Spleen (tissue), 11 donors: Measurements from ENCODE around the gene PXYLP1. TPM values are rescaled to one million over a fixed set of nuclear protein-coding genes. Genes with fewer than 3 reads are reported as not detected.

Source experiments
- DNase-seq: peaks from one replicate; pipeline ENCODE4 v3.0.0-alpha.2; 2020
- H3K27ac ChIP-seq, 8 donors: fragments of 200-600 bp; sonication (generic) in 7 of 8; 1 replicate in 4 of 8; 2 replicates in 4 of 8; pipeline versions ENCODE4 v1.5.0 to v1.8.0; 2016 to 2021; ENCODE audit warnings: inconsistent platforms in 4 of 8, mild to moderate bottlenecking in 4 of 8, moderate library complexity in 1 of 8
- H3K27me3 ChIP-seq, 7 donors: fragments of 200-600 bp; sonication (generic) in 6 of 7; replicated peaks in 1 of 7; 1 replicate in 4 of 7; 2 replicates in 3 of 7; pipeline versions ENCODE4 v1.5.0 to v1.8.0; 2016 to 2021; ENCODE audit warnings: inconsistent platforms in 3 of 7, mild to moderate bottlenecking in 1 of 7
- H3K36me3 ChIP-seq, 6 donors: fragments of 200-600 bp; sonication (generic) in 5 of 6; 1 replicate in 4 of 6; 2 replicates in 2 of 6; pipeline versions ENCODE4 v1.5.0 to v1.8.0; 2016 to 2021; ENCODE audit warnings: inconsistent platforms in 2 of 6
- H3K4me1 ChIP-seq, 6 donors: fragments of 200-600 bp; sonication (generic) in 5 of 6; 1 replicate in 3 of 6; 2 replicates in 3 of 6; pipeline versions ENCODE4 v1.5.0 to v1.8.0; 2016 to 2021; ENCODE audit warnings: inconsistent platforms in 3 of 6
- H3K4me3 ChIP-seq, 8 donors: fragments of 200-600 bp; sonication (generic) in 7 of 8; 1 replicate in 4 of 8; 2 replicates in 4 of 8; pipeline versions ENCODE4 v1.5.0 to v1.8.0; 2016 to 2021; ENCODE audit warnings: inconsistent platforms in 4 of 8, mild to moderate bottlenecking in 4 of 8, moderate library complexity in 2 of 8
- H3K9me3 ChIP-seq, 8 donors: fragments of 200-600 bp; sonication (generic) in 7 of 8; 1 replicate in 4 of 8; 2 replicates in 4 of 8; pipeline versions ENCODE4 v1.5.0 to v1.8.0; 2016 to 2021; ENCODE audit warnings: inconsistent platforms in 4 of 8
- CTCF ChIP-seq, 11 experiments: fragments of 200-600 bp in 7 of 11; fragments of 450-650 bp in 4 of 11; sonication (generic) in 4 of 11; IDR thresholded peaks in 8 of 11; conservative IDR thresholded peaks in 3 of 11; 1 replicate in 7 of 11; 2 replicates in 4 of 11; pipeline versions ENCODE4 v1.4.0 to v1.8.0; 2016 to 2021; ENCODE audit warnings: antibody characterized with exemption in 11 of 11, inconsistent platforms in 4 of 11, mild to moderate bottlenecking in 1 of 11
- POLR2A ChIP-seq, 3 donors: fragments of 450-650 bp; IDR thresholded peaks; one replicate each; pipeline ENCODE4 v1.5.1; 2017; ENCODE audit warnings: antibody characterized with exemption in 3 of 3, mild to moderate bottlenecking in 1 of 3
- POLR2AphosphoS5 ChIP-seq, 3 donors: sonication (generic); formaldehyde crosslinking; IDR thresholded peaks; one replicate each; pipeline ENCODE4 v1.5.1; 2017; ENCODE audit warnings: antibody characterized with exemption in 3 of 3
- WGBS, 5 donors: extraction: QIAGEN DNeasy Blood & Tissue Kit in 3 of 5; methylation state at CpG; one replicate each; pipeline versions ENCODE4 v1.1.5 to v1.1.7; 2013 to 2018; 5-methylcytosine and 5-hydroxymethylcytosine counted together
- intact Hi-C: fragments of 100-400 bp; cut with DNase I; formaldehyde crosslinking; loops from one replicate; pipeline ENCODE4 v1.15.0; 2023; ENCODE audit warnings: low total_unique reads
- polyA plus RNA-seq, 3 donors: library from polyadenylated mRNA; stranded (reverse); fragments of 200-250 nt; gene quantifications; one replicate each; pipeline ENCODE4 v1.2.1, GENCODE V29; 2013
- total RNA-seq, 7 donors: library from RNA; depleted of rRNA in 3 of 7; stranded (reverse); fragments of >200 nt in 3 of 7; fragmentation: NEBNext Ultra II Directional in 4 of 7; extraction: Animal tissue kit (Norgen Biotek cat#: 25700) in 4 of 7; gene quantifications; one replicate each; pipeline versions ENCODE4 v1.1.0 to v1.2.1, GENCODE V29; 2016 to 2021
- donor health status: healthy with polysubstance abuse.
- donor health status: DM: no; HTN: no; CAD: no; lungs with moderate emphysema.
- donor health status: DM: no; HTN: no; CAD: no.
- donor health status: Bipolar disorder and iron deficiency.
- donor health status: healthy.
- donor health status: DM: no; HTN: no; CAD: no.
- donor health status: DM: yes; HTN: yes; CAD: no.

The PXYLP1 gene
- total and polyA plus RNA-seq, 10 donors = 2.9 to 15.6 (median 7.4) TPM

GRCh38 chr3:141316851-141317250 is 85.2 kb downstream of the PXYLP1 start:
- Histone ChIP-seq H3K27ac (no peak overlapping the region), H3K27me3 (no peaks in the 10 kb centered on the region), H3K4me1 (peaks cover 5 to 22% (median 8%) of the 10 kb centered on the region in 6 donors), H3K36me3 (no peaks in the 10 kb centered on the region), H3K9me3 (no peaks in the 10 kb centered on the region), H3K4me3 (no peak overlapping the region)
- intact Hi-C loops = no loop called here
- no peak for TF ChIP-seq CTCF (IDR thresholded peaks at IDR 0.05 in 8 of 11, conservative IDR thresholded peaks at IDR 0.05 in 3 of 11)
- TF ChIP-seq POLR2AphosphoS5 (IDR thresholded peaks at IDR 0.05) = no peak
- TF ChIP-seq POLR2A (IDR thresholded peaks at IDR 0.05) = no peak
- DNase-seq = no peak
- WGBS, 5 donors = 91 to 100% (median 97%) methylated on average over 1 of the region's 1 CpG

GRCh38 chr3:141320399-141321108 is 88.9 kb downstream of the PXYLP1 start:
- no peak for TF ChIP-seq CTCF (IDR thresholded peaks at IDR 0.05 in 8 of 11, conservative IDR thresholded peaks at IDR 0.05 in 3 of 11)
- no peaks in the 10 kb centered on the region for H3K9me3 ChIP-seq
- no peaks in the 10 kb centered on the region for H3K27me3 ChIP-seq
- H3K4me3 ChIP-seq = no peak overlapping the region
- H3K4me1 ChIP-seq = peaks cover 0 to 12% (median 0%) of the 10 kb centered on the region in 6 donors
- peak overlapping the region in 5 of 8 donors; percentile 20 to 61 (median 50) for H3K27ac ChIP-seq
- intact Hi-C loops = no loop called here
- H3K36me3 ChIP-seq = no peaks in the 10 kb centered on the region
- DNase-seq = no peak

- Histone ChIP-seq H3K4me3 (no peak overlapping the region), H3K27me3 (no peaks in the 10 kb centered on the region), H3K4me1 (peaks cover 0 to 12% (median 0%) of the 10 kb centered on the region in 6 donors), H3K36me3 (no peaks in the 10 kb centered on the region), H3K27ac (peak overlapping the region in 5 of 8 donors; percentile 20 to 61 (median 50)), H3K9me3 (no peaks in the 10 kb centered on the region)
- 87 to 97% (median 92%) methylated on average over 1 of the region's 1 CpG for WGBS, 5 donors
- TF ChIP-seq POLR2A (IDR thresholded peaks at IDR 0.05) = no peak
- TF ChIP-seq CTCF (IDR thresholded peaks at IDR 0.05 in 8 of 11, conservative IDR thresholded peaks at IDR 0.05 in 3 of 11) = no peak
- TF ChIP-seq POLR2AphosphoS5 (IDR thresholded peaks at IDR 0.05) = no peak
- intact Hi-C loops = no loop called here
- no peak for DNase-seq
These were observed 89.5 kb downstream of the PXYLP1 start for GRCh38 chr3:141321109-141321497.

GRCh38 chr3:141323936-141324704 is 92.5 kb downstream of the PXYLP1 start:
- no peak for TF ChIP-seq POLR2A (IDR thresholded peaks at IDR 0.05)
- no peak for TF ChIP-seq POLR2AphosphoS5 (IDR thresholded peaks at IDR 0.05)
- TF ChIP-seq CTCF (IDR thresholded peaks at IDR 0.05 in 8 of 11, conservative IDR thresholded peaks at IDR 0.05 in 3 of 11) = no peak
- Histone ChIP-seq H3K4me3 (no peak overlapping the region), H3K9me3 (no peaks in the 10 kb centered on the region), H3K4me1 (peaks cover 0 to 12% (median 0%) of the 10 kb centered on the region in 6 donors), H3K27ac (no peak overlapping the region), H3K36me3 (no peaks in the 10 kb centered on the region), H3K27me3 (no peaks in the 10 kb centered on the region)
- no peak for DNase-seq
- intact Hi-C loops = no loop called here
- 54 to 63% (median 59%) methylated on average over 4 of the region's 4 CpGs for WGBS, 5 donors
